HG03469 (cell line): ENCODE results near the gene DCAF11.

Experiments
- ATAC-seq: cut with Tn5 transposase; IDR thresholded peaks from one replicate; pipeline ENCODE4 v1.9.1; 2021; ENCODE audit warnings: mild to moderate bottlenecking, moderate library complexity, moderate number of reproducible peaks; ENCODE audit not compliant: unreplicated experiment

The DCAF11 gene

DNA sequence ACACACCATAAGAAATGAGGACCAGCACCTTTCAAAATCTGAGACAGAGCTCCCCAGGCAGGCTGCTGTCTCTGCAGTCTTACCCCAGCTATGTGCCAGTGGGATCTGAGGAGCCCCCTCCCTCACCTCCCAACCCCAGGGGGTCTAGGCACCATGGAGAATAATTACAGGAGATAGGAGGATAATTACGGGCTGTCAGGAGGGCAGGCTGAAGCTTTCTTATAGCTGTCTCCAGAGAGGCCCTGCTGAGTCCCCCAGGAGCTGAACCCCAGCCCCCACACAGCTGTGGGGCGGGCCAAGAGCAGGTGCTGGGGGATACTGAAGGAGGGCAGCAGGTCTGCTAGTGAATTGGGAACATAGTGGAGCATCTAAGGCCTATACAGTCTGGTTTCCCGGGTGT lies 36.4 kb upstream of the DCAF11 start:
- ATAC-seq = no peak

DNA sequence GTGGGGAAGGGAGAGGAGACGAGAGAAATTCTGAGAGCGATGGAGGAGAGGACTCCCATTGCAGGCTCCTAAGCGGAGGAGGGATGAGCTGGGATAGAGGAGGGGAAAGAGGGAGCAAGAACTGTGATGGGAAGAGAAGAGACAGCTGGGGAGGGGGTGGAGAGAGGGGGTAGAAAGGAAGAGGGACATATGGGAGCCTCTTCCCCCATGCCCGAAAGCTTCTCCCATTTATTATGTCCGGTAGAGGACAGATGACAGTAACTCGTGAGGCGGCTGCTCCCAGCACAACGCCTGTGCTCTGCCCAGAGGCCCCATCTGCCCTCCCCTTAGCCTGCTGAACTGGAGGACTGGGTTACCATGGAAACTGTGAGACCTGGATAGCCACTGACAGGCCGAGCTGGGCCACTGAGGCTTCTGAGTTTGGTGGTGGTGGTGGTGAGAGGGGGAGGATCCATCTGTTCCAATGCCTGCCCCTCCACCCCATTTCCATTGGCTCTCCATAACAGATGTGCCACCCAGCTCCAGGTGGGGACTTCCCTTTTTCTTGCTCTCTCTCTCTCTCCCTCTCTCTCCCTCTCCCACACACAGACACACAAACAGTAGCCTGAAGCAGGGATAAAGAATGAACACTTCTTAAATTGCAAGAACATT lies 35.0 kb upstream of the DCAF11 start:
- ATAC-seq = no peak

DNA sequence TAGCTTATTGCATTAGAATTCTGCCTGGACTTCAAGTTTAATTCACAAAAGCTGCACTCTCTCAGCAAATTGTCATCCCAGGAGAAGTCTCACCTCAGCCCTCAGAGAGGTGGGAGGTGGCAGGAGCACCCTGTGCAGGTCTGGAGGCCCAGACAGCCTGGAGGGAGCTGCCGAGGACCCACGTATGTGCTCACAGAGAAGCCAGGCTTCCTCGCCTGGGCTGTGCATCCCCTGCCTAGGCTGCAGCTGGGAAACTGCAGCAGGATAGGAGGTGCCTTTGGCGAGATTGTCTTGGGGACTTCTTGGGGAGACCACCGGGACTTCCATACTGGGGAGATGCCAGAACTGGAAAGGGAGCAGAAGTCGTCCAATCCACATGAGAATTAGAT lies 34.4 kb upstream of the DCAF11 start:
- ATAC-seq = no peak

DNA sequence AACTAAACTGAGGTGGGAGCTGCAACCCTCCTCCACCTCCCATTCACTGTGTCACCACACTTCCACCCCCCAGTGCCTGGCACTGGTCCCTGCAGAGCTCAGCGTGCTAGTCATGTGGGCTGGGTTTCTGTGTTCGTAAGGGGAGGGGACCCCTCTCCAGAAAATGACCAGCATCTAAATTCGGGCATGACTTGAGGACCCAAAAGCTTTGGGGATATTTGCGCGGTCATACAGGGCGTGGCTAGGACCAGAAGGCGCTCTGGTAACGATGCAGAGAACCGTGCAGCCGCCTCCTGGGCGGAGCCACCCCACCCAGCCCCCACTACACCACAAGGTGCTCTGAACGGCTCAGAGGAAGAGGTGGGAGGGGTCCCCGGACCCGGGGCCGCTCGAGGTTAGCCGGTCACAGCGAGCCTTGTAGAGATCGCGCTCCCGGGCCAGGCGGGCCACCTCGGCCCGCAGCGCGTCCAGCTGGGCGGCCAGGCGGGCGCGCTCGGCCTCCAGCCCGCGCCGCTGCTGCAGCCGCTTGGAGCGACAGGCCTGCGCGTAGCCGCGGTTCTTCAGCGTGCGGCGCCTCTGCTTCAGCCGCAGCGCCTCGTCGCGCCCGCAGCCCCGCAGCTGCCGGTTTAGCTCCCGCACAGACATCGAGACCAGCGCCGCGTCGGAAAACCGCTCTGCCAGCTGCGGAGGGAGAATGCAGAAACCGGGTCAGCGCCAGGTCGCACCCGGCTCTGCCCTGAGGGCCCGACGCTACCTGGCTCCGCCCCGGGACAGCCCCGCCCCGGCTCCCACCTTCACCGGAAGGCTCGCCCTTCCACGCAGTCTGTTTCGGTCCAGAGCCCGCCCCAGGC lies 33.5 kb upstream of the DCAF11 start:
- peak; percentile 88 for ATAC-seq

DNA sequence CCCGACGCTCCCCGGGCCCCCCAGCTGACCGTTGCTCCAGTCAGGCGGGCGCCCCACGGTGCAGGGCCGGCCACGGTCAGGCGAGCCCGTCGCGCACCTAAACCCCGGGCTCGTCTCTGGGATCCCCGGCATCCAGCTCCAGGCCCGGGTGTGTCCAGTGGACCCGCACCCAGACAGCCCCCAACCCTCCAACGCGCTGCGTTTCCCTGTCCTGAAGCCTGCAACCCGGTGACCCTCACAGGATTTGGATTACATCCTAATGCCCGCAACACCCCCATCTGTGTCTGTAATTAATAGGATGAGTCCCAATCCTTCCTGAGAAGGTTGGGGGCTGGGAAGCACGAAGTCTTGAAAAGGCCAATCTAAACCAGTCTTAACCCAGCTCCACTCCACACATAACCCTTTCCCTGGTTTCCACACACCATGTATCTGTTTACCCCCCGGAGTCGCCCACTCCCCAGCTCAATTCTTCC lies 32.8 kb upstream of the DCAF11 start:
- ATAC-seq = no peak

DNA sequence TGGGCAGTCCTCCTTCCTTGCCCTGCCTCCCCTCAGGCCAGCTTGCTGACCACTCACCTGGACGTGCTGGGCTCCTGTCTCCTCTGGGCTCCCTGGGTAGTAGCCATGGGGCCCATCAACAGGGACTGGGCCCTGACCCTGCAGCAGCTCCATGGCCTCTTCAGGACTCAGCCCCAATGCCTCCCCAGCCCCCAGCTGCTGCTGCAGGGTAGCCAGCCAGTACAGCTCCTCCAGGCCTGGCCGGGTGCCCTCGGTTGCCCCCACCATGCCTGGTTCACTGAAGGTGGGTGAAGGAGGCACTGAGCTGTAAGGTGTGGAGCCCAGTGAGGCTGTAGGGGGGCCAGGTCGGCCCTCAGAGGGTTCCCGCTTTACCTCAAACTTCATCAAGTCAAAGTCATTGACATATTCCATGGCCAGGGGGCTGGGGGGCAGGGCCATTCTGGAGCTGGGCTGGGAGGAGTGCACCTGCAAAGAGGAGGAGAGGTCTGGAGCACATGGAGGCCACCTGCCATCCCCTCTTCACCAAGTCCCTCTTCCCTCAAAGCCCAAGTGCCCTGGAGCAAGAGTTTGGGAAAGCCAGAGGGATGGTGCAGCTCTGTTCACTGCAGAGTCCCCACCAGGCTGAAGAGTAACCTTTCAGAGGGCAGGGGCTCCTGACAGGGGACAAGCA lies 32.0 kb upstream of the DCAF11 start:
- no peak for ATAC-seq

DNA sequence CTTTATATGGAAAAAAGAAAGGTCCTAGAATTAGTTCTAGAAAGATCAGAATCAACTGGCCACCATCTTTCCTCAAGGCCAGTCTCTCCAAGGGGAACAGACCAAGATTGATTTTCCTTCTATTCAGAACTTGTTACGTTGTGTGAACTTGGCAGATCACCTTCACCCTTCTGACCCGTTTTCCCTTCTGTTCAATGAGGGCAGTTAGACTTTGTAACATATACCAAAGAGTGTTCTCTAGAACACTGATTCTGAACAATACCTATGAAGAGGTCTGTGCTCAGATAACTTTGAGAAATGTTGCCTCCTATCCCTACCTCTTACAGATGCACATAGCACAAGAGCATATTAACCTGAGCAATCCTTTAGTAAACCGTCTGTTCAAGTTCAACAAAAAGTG lies 31.1 kb upstream of the DCAF11 start:
- no peak for ATAC-seq

DNA sequence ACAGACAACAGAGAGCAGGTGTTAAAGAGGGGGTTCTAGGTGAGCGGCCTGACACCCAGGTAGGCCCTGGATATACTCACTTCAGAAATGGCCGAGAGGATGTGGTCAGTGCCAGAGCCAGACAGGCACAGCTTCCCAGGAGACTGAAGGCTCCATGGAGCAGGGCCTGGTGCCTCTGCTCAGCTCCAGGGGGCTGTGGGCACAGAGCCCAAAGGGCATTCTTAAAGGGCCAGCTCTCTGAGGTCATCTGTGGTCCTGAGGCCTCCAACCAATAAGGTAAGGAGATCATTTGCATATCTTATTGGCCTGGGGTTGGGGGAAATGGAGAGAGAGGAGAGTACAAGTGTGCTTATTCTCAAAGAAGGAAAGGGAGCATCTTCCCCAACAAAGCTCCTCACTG lies 30.1 kb upstream of the DCAF11 start:
- no peak for ATAC-seq

DNA sequence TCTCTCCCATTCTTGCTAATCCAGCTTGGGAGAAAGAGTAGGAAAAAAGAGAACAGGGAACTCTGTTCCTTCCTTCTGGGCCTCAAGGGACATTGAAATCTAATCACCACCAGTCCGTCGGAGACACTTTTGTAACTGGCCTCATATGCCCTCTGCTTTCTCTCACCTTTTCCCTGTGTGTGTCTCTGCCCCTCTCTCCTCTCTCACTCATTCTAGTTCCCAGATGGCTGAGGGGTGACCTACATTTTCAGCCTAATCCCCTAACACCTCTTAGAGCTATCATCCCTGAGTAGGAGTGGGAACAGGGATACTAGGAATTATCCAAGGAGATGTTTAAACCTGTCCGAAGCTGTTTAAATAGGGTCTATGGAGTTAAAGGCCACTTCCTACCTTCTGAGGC lies 29.4 kb upstream of the DCAF11 start:
- no peak for ATAC-seq

DNA sequence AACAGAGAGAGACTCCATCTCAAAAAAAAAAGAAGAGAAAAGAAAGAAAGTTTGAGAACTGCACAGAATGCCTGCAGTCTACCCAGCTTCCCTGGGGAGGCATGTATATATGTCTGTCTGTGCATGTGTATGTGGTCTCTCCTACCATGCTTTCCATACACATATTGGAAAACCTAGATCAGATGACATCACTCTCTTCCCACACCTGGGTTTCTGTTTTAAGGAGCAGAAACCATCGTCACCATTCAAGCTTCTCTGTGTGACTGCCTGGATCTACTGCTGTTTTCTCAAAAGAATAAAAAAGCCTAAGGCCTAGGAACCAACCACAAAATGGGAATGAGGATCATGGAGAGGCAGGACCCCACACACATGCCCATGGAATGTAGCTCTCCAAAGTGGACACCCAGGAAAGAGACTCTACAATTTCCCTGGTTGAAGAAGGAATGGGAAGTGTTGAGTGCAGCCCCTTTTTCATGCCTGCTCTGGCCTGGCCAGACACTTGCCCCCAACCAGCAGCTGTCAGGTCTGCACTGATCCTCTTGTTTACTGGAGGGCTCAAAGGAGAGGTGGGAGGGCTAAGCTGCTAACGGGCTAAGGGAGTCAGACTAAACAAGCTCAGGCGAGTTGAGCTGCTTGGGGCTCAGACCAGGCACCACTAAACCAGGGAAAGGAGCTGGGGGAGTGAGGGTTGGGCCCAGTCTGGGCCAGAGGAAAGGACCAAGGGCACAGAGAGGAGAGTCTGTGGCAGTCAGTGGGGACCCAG lies 28.2 kb upstream of the DCAF11 start:
- ATAC-seq = no peak

DNA sequence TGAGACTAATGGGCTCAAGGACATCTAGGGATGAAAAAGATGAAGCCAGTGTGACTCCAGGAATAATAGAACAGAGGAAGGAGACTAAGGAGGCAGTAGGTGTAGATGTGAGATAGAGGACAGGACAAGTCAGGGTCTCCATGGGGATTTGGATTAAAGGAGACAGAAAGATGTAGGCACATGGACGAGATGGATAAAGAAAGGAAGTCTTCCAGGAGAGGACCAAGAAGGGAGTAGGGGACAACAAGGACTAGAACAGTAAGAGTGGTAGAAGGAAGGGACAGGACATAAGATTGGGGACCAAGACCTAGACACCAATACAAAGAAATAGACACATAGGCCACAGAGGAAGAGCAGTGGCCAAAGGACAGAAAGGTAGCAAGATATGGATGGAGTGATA lies 27.6 kb upstream of the DCAF11 start:
- no peak for ATAC-seq

DNA sequence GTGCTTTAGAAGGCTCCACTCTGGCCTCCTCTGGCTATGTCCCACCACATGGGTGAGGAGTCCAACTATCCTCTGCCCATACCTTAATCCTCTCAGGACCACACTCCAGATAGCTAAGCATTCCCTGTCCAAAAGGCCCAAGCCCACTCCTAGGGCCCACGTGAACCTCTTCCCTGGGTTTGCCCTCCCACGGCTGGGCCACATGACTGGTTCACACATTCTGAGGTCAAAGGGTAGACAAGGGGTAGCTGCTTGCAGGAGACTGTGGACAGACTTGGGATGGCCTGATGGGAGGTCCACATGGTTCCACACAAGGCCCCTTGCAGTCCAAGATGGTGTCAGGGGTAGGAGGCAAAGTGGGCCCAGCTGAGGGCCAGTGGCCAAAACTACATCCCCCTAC lies 26.5 kb upstream of the DCAF11 start:
- no peak for ATAC-seq

DNA sequence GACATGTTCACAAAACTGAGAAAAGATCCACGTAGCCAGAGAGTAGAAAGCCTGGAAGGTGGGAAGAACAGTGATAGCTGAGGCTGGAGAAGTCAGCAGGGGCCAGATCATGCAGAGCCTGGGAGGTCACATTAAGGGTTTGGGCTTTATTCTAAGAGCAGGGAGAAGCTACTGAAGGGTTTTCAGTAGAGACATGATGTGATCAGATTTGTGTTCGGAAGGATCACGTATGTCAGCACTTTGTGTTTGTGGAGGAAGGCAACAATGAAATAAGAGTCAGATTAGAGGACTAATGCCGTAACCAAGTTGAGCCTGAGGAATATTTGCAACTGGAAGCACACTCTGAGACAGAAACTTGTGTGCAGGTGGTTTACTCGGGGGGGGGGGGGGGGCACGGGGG lies 24.7 kb upstream of the DCAF11 start:
- ATAC-seq = no peak

DNA sequence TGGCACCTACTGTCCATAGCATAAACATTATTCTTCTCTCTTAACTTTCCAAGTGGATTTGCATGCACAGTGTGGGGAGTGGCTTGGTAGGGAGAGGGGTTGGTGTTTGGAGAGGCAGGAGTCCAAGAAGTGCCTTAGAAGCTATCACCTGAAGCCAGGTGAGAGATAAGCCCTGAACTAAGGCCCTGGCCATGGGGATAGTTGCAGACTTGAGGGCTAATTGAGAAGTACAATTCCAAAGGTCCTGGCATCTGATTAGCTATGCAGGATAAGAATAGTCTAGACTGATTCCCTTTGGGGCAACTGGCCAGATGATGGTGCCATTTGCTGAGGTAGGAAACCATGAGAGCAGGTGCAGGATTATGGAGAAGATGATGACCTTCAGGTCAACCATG lies 22.5 kb upstream of the DCAF11 start:
- no peak for ATAC-seq

DNA sequence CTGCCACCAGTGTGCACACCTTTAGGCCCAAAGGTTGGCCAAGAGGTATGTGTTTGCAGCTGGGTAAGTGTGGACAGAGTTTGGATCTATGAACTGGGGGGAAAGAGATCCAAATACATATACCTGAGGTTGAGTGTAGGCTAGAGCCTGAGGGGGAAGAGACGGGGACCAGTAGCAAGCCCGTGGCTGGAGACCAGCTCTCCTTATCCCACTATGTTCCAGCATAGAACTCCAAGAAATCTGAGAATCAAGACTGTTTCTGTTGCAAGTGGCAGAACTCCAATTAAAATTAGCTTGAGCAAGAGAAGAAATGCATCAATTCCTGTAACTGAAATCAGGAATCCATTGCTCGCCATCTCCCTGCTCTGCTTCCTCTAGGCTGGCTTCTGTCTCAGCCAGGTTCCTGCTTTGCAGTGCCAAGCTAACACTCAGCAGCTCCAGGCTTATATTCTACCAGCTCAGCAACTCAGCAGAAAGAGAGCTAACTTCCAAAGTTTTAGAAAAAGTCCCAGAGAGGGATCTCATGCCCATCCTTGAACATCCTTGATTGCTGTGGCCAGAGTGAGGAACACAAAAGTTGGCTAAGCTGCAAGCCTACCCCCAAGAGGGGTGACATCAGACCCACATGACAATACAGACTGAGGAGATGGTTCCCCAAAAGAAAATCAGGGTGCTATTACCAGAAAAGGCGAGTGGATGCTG lies 21.9 kb upstream of the DCAF11 start:
- ATAC-seq = no peak

DNA sequence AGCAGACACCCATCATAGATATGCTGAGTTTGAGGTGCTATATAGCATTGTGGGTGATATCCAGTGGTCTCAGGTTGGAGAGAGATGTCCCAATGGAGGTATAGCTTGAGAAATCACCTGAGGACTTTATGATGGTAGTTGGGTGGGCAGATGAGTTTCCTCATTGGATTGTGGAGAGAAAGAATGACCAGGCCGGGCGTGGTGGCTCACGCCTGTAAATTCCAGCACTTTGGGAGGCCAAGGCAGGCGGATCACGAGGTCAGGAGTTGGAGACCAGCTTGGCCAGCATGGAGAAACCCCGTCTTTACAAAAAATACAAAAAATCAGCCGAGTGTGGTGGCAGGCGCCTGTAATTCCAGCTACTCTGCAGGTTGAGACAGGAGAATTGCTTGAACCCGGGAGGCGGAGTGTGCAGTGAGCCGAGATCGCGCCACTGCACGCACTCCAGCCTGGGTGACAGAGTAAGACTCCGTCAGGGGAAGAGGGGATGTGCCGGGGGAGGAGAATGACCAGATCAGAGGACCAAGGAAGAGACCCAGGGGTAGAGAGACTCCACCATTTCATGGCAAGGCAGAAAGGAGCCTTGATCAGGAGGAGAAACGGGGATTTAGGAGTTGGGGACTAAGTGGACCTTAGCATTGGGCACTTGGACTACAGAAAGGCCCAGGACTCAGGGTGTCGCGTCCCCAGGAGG lies 21.2 kb upstream of the DCAF11 start:
- no peak for ATAC-seq

DNA sequence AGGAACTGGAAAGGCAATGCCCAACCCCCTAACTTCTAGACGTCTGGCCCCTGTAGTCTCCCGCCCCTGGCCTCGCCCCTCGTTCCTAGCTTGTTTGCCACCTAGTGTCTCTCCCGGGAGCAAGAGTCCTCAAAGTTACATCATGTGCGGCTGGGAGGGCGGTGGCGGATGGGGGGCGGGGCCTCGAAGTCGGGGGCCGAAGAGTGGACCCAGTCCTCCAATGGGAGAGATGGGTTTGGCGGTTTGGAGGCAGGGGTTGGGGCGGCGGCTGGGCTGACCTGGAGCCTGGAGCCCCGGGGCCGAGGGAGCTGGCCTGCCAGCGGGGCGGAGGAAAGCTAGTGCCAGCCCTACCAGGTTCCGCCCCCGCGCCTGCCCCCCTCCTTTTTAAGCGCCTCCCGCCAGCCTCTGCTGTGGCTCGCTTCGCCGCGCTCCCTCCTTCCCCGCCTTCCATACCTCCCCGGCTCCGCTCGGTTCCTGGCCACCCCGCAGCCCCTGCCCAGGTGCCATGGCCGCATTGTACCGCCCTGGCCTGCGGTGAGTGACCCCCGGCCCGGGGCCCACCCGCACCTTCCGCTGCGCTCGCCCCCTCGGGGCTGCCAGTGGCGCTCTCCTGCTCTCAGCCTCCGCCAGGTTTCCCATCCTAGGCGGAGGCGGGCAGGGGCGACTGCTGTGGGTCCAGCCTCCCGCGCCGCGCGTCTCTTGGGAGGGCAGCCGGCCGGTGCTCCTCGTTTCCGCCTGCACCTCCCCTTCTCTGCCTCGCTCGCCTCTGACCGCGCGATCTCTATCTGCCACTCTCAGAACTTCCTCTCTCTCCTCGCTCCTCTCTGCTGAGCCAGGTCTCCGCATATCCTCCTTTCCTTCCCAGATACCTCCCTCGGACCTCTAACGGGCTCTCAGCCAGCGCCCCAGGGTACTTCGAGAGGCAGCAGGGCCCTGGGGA lies 20.4 kb upstream of the DCAF11 start, which contains the start of gene PCK2:
TSS of gene PCK2 (plus strand) at position 411 of the 940 bp plus-strand sequence. CDS start at position 506, 95 bp downstream.
- ATAC-seq = no peak

DNA sequence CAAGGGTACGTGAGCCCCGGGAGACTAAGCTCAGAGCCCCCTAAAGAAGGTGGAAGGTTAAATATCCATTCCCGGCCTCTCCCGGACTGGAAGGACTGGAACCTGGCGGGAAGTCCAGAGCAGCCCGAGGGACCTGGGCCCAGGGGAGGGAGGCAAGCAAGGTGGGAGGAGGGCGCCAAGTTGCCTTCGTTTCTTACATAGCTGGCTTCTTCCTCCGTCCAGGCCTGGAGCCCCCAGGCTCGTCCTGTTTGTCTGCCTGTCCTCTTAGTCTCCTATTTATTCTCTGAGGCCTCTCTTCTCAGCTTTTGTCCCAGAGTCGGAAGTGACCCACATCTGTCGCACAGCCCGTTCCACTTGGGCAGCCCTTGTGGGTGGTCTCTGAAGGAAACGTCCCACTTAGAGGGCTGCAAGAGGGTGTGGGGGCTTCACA lies 19.7 kb upstream of the DCAF11 start:
- ATAC-seq = no peak
